ENCODE data around the gene BTBD18.

GRCh38 chr11:57775491-57775890, 23.9 kb upstream of the BTBD18 start:
- no peak for TF ChIP-seq CTCF (IDR thresholded peaks at IDR 0.05 in 2 of 3, conservative IDR thresholded peaks at IDR 0.05 in 1 of 3; ENCODE audit: control insufficient read depth in 2 of 3, extremely low read depth in 1 of 3, insufficient read depth in 1 of 3, low read depth in 3 of 3, low read length in 3 of 3)
- no peak for TF ChIP-seq GATAD2B (conservative IDR thresholded peaks at IDR 0.05; ENCODE audit: low read depth)
- TF ChIP-seq CBFB (IDR thresholded peaks at IDR 0.05; ENCODE audit: low read depth): no peak
- no peak for TF ChIP-seq JUNB (IDR thresholded peaks at IDR 0.05)
- TF ChIP-seq POLR2A (IDR thresholded peaks at IDR 0.05; ENCODE audit: low read depth, low read length): no peak
- no peak for TF ChIP-seq CEBPZ (IDR thresholded peaks at IDR 0.05; ENCODE audit: low read depth, low read length)
- no peak for TF ChIP-seq EZH2 (IDR thresholded peaks at IDR 0.05; ENCODE audit: borderline replicate concordance, control insufficient read depth, low read depth, low read length)
- TF ChIP-seq NBN (IDR thresholded peaks at IDR 0.05): no peak
- no peak for TF ChIP-seq REST (IDR thresholded peaks at IDR 0.05; ENCODE audit: low read depth, low read length)
- no peak for TF ChIP-seq CHD2 (IDR thresholded peaks at IDR 0.05; ENCODE audit: borderline replicate concordance, low read depth, low read length)
